GM19455 (cell line): ENCODE data around the gene CTRB2.
"Not testable (repeated sequence)": the region's sequence is repeated elsewhere in the genome, so short reads cannot be mapped to it uniquely, and the experiment has no call there.

Experiments
- ATAC-seq: cut with Tn5 transposase; IDR thresholded peaks from one replicate; pipeline ENCODE4 v1.9.1; 2021; ENCODE audit not compliant: unreplicated experiment

Gene CTRB2

DNA sequence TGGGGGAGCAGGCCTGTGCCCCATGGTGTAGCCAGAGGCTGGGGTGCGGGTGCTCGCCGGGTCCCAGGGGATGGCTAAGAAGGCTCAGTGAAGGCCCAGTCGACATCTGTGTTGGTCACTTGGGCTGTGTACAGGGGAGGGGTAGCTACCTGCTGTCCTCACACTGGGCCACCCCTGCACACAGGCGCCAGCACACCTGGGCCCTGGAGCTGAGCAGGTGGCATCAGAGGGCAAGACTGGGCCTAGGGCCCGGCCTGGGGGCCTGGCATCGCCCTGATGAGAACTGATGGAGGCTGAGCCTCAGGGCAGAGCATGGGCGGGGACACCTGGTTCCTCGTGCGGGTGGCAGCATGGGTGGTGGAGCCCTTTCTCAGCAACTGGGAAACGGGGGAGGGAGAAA is 870 bp upstream of the CTRB2 start:
- no peak for ATAC-seq

DNA sequence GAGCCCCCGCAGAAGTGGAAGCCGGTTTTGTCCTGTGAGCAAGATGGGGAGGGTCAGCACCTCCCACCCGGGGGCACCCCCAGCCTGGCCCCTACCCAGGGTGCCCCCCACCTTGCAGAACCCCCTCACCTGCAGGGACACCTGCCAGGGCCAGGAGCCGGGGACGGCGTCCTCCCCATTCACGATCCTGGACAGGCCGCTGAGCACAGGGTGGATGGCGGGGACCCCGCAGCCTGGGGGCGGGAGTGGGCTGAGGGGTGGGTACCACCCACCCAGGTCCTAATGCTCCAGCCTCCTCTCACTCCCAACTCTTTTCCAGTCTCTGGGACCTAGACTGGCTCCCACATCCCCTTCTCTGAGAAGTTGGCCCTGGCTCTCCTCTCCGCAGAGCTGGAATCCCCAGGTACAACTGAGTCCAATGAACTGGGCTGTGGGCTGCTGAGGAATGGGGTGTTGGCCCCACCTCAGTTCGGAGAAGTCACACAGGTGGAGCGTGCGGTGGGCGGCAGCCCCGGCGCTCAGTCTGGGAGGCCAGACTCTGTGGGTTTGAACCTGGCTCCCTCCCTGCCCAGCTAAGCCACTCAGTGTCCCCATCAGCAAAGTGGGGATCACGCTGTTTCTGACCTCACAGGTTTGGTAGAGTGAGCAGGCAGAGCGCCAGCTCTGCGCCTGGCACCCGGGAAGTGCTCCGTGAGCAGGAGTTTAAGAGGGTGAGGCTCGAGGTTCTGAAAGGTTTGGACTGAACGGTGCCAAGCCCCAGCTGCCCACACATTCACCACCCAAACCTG is 806 bp downstream of the CTRB2 start:
- ATAC-seq: not testable (repeated sequence)

DNA sequence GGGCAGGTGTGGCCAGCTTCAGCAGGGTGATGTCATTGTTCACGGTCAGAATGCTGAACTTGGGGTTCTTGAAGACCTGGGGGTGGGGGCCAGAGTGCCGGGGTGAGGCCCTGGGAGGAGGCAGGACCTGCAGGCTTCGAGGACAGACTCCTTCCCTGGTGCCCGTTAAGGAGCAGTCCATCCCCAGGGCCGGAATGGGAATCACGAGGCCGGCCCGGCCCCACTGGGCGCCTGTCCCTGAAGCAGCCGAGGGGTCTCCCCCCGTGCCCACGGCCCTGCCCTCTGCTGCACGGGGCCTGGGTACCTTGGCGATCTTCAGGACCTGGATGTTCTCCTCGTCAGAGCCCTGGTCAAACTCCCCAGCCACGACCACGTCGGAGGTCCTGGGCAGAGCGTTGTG is 1.5 kb downstream of the CTRB2 start:
- ATAC-seq: not testable (repeated sequence)

GRCh38 chr16:75204905-75205304 is 2.1 kb downstream of the CTRB2 start:
- ATAC-seq: not testable (repeated sequence)

DNA sequence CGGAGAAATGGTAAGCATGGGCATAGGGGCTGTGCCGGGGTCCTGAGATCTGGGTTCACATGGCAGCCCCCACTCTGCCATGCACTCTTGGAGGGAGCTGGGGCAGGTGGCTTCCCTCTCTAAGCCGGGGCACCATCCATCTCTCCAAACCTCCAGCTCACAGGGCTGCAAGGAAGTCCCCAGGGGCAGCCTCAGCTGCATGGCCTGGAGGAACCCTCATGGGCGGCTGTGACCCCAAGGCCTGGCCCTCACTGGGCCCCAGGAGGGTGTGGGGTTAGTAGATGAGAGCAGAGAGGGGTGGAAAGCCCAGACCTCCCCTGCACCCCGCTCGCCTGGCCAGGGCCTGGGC is 2.6 kb downstream of the CTRB2 start:
- no peak for ATAC-seq

- no peak for ATAC-seq
These were observed 3.1 kb downstream of the CTRB2 start for GRCh38 chr16:75203667-75204409.

GRCh38 chr16:75203096-75203495 is 3.9 kb downstream of the CTRB2 start:
- no peak for ATAC-seq

GRCh38 chr16:75202069-75202590 is 4.8 kb downstream of the CTRB2 start:
- ATAC-seq: no peak

- no peak for ATAC-seq
These were observed 8.8 kb downstream of the CTRB2 start for GRCh38 chr16:75198135-75198600.

DNA sequence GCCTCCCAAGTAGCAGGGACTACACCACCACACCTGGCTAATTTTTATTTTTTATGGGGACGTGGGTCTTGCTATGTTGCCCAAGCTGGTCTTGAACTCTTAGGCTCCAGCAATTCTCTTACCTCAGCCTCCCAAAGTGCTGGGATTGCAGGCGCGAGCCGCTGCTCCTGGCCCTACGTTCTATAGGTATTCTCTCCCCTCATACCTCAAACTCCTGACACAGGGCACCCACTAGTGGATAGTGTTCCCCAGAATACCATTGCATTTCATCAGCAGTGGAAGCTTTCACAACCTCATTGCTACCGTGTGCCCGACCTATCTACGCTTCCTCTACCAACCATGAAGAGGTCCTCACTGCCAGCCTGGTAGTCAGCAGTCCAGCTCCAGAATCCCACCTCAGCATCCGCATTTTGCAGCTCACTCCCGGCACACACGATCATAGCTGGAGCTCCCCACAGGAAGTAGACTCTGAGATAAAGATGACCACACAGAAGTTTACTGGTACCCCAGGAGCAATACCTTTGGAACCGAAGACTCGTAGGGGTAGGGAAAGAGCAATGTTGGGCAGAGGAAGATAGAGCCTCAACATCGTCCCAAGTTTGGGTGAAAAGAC is 9.3 kb downstream of the CTRB2 start:
- no peak for ATAC-seq

- ATAC-seq: no peak
These were observed 10.1 kb downstream of the CTRB2 start for GRCh38 chr16:75196836-75197235.

DNA sequence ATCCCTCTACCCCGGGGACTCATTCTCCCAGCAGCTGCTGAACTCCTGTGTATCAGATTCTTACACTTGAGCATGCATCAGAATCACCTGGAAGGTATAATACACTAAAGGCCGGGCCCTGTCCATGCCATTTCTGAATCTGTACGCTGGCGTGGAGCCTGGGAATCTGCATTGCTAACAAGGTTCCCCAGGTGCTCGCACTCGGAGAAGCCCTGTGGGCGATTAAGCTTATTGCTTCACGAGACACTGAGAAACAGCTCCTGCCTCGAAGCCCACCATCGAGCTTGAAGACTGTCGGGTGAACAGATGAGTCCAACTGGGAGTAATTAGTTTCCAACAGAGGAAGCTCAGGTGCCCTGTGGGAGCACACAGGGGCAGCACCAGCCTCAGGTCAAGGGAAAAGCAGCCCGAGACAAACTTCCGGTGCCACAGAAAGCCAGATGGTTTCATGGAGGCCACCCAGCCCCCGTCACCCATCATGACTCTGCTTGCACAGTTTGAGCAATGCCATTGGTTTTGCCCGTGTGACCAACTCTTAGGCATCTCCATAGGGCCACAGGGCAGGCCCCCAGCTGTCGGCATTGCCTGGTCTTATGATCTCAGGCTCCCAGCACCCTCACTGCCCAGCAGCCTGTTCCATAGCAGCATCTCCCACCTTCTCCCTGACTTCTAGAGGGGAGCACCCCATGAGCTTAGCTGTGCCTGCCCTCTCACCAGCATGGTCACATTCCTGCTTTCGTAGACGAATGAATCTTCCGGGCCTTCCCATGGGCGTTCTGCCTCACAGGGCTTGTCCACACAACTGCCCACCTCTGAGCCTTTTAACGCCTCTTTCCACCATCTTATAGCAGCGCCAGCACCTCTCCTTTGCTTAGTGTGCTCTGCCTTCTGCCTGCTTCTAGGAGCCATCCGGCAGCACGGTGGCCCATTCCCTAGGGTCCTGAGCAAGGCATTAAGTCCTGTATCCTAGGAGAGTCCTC is 10.9 kb downstream of the CTRB2 start:
- ATAC-seq: no peak

DNA sequence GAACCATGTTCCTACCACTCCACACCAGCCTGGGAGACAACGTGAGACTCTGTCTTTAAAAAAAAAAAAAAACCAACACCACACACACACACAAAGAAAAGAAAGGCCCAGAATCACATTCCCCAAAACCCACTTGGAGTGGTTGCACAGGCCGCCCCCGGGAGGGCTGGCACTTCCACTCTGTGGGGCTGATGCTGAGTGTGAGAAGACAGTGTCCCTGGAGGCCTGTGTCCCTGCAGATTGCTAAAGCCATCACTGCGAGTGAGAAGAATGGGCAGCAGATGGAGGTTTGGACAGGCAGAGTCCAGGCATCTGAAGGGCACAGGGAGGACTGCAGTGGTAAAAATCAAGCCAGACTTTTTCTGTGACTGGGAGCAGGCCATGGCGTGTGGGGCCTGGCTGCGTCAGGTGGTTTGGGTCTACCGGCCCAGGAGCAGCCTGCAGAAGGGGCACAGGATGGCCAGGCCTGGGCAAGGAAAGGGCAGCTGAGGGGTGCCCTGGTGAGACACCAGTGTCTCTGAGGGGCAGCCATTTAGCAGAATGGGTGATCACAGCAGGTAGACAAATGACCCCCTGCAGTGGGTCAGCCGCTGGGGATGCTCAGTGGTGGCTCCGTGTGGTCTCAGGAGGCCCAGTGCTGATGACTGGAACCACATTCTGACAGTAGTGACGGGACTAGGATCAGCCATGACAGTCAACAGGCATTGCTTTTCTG is 13.1 kb downstream of the CTRB2 start:
- ATAC-seq: no peak

GRCh38 chr16:75193265-75193650 is 13.7 kb downstream of the CTRB2 start:
- no peak for ATAC-seq

DNA sequence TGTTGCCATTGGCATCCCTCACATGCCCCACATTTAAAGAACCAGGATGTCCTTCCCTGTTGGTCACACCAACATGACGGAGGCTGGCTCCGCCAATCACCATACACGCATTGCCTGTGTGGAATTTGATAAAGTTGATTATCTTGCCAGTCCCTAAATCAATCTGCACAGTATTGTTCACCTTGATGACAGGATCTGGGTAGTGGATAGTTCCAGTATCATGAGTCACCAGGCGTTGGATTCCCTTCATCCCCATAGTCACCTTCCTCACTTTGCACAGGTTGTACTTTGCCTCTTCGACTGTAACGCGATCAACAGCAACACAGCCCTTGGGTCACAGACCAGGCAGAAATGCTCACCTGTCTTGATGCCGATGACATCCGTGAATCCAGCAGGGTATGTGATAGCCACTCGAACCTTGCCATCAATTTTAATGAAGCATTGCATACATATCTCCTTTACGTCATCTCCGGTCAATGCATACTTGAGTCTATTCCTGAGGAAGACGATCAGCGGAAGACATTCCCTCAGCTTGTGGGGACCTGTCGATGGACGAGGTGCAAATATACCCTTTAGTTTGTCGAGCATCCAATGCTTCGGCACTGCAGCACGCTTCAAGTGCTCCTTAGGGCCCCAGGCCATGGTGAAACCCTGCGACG is 14.2 kb downstream of the CTRB2 start:
- ATAC-seq: no peak

GRCh38 chr16:75189638-75190245 is 17.2 kb downstream of the CTRB2 start:
- no peak for ATAC-seq

DNA sequence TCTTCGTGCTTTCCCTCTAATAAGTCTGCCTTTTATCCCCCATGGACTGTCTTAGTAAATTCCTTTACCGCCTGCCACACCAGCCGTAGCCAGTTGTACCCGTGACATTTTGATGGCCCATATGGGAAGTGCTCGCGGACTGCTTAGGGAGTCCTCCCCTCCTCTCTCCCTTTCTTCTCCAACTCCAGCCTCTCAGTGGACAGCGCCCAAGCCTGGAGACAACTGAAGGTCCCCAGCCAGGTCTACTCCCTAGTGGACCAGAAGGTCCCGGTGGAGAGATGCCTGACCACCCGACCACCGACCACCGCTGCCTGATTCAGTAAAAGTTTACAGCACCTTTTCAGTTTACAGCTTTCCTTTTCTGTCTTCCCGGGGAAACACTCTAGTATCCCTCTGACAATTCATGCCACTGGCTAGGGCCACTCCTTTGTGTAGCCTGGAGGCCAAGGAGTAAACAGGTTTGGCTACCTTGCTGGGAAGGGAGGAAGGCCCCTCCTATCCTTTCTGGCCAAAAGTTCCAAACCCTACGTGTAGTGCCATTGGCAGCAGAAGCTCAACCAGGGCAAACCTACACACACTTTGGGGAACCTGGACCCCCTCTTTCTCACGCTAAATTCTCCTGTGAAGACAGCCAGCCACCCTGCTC is 18.0 kb downstream of the CTRB2 start:
- no peak for ATAC-seq

DNA sequence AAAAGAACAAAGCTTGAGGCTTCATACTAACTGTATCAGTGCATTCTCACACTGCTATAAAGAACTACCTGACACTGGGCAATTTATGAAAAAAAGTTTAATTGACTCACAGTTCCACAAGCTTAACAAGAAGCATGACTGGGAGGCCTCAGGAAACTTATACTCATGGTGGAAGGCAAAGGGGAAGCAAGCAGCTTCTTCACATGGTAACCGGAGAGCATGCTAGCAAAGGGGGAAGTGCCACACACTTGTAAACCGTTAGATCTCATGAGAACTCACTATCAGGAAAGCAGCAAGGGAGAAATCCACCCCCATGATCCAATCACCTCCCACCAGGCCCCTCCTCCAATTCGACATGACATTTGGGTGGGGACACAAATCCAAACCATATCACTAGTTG is 25.3 kb downstream of the CTRB2 start:
- no peak for ATAC-seq

DNA sequence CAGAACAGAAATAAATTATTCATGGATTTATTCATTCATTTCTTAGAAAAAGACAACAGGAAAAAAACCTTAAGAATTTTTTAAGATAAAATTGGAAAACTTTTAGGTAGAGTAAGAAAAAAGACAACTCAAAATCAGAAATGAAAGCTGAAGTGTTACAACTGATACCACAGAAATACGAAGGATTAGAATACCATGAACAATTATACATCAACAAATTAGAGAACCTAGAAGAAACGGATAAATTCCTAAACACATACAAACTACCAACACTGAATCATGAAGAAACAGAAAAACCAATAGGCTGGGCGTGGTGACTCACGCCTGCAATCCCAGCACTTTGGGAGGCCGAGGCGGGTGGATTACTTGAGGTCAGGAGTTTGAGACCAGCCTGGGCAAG is 27.8 kb downstream of the CTRB2 start:
- no peak for ATAC-seq
